ENCODE results near the gene HCFC1.
A peak's percentile ranks its signal among the peaks of the same experiment; 100 is the strongest.

HCFC1 gene

DNA sequence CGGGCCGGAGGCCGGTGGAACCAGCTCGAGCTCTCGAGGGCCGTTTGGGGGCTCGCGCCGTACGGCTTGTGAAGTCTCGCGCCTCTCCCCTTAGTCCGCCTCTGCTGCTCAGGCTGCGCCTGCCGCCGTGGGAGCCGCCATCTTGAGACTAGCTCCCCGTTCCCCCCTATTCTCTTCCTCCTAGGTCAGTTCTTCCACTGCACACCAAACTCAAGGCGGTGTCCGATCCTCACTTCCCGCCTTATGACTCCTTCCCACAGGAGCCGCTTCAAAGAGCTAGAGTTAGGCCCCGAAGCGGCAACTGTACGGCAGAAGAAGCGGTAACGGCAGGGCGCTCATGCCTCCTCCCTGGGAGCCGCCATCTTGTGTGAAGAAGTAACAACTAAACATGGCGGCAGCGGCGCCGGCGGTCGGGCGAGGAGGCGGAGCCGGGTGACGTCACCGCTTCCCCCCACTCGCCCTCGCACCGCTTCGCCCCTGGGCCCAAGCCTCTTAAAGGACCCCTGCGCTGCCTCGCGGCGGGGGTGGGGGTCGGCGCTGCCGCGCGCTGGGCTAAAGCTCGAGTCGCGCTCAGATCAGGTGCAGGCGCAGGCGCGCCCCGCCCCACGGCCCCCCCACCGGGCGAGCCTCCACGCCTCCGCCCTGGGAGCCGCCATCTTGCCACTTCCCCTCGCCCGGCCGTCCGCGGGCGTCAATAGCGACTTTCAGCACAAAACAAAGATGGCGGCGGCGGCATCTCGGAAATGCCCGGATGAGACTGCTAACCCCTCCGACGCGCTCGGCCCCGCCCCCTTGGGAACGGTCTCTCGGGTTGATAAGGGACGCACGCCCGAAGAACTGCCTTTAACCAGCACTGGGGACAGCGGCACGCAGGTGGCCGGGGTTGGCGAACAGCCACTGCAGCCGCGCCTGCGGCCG, at the start of gene HCFC1:
HCFC1 (minus strand) TSS at position 369 of the 918 bp plus-strand sequence. CDS start 978 bp downstream, outside the sequence.
- DNase-seq = peak; percentile 78 to 84

DNA sequence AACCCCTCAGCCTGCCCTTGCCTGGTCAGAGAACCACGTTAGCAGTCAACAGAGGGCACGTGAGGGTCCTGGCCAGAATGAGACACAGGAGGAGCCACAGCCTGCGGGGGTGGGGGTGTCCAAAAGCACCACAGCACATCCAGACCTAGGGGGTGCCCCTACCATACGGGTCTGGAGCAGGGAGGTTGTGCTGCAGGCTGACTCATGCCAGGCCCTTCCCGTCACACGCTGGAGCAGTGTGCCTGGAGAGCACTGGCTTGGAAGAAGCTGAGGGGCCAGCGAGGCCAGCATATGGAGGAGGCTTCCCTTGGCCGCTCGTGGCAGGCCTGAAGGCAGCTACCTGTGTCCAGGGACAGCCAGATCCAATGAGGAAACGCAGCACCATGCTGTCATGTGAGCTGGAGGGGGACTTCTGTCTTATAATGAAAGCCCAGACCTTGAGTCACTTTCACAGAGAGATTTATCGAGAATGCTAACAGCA, 49.6 kb upstream of the HCFC1 start:
- DNase-seq = no peak

- DNase-seq = no peak
Observed at GRCh38 chrX:154020536-154021115, 49.0 kb upstream of the HCFC1 start.

- DNase-seq = peak in 1 of 2 experiments; percentile 14
Observed at GRCh38 chrX:154019633-154020528, 48.3 kb upstream of the HCFC1 start, which contains the start of gene IRAK1. Gene IRAK1 (minus strand): TSS chrX:154019902. CDS start chrX:154019812, 90 bp downstream.

GRCh38 chrX:154019061-154019621, 47.5 kb upstream of the HCFC1 start:
- no peak for DNase-seq

GRCh38 chrX:154018518-154019060, 47.0 kb upstream of the HCFC1 start:
- DNase-seq = no peak

DNA sequence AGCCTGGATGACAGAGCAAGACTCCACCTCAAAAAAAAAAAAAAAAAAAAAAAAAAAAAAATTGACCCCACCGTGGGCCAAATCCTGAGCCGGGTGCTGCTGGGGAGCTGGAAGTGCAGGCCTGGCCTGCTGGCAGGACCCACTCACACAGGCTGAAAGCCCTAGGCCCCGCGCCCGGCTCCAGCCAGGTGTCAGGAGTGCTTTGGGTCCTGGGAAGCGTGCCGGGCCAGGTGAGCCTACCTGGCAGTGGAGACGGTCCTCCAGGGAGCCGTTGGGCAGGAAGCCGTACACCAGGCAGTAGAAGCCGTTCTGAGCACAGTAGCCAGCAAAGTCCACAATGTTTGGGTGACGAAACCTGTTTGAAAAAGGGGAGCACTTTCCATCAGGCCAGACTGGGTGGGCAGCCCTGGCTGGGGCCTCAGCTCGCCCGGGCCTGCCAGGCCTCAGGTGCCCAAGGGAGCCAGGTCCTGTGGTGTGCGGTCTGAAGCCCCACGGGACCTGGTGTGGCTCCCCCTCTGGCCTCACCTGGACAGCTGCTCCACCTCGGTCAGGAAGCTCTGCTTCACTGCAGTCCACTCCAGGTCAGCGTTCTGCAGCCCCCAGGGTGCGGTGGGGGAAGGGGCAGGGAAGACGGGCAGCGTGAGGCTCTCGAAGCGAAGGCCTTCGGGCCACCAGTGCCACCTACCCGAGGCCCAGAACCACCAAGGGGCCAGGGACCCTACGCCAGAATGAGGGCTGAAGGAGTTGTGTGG, 46.3 kb upstream of the HCFC1 start:
- DNase-seq = no peak

DNA sequence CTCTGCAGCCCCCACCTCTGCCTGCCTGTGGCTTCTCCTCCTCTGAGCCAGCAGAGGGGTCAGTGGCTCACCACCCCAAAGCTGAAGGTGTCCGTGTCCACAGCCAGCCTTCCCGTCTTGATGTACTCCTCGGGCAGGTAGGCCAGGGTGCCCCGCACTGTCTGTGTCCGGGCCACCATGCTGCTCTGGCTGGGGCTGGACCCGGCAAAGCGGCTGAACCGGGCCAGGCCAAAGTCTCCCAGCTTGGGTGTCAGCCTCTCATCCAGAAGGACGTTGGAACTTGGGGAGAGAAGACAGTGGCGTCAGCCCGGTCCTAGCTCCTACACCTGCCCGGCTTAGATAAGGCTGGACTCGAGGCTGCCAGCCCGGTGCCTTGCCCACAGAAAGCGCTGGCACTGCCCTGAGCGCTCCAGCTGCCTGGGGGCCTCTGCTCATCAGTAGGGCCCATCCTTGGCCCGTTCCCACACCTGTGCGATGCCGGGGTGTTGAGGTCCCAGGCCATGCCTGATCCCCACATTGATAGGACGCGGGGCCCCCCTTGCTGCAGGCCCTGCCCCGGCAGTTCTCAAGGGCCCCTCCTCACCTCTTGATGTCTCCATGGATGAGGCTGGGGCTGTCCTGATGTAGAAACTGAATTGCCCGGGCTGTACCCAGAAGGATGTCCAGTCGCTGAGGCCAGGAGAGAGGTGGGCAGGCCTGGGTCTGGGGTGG, 44.9 kb upstream of the HCFC1 start:
- no peak for DNase-seq

- DNase-seq = no peak
Observed at GRCh38 chrX:154015581-154016264, 44.1 kb upstream of the HCFC1 start.

DNA sequence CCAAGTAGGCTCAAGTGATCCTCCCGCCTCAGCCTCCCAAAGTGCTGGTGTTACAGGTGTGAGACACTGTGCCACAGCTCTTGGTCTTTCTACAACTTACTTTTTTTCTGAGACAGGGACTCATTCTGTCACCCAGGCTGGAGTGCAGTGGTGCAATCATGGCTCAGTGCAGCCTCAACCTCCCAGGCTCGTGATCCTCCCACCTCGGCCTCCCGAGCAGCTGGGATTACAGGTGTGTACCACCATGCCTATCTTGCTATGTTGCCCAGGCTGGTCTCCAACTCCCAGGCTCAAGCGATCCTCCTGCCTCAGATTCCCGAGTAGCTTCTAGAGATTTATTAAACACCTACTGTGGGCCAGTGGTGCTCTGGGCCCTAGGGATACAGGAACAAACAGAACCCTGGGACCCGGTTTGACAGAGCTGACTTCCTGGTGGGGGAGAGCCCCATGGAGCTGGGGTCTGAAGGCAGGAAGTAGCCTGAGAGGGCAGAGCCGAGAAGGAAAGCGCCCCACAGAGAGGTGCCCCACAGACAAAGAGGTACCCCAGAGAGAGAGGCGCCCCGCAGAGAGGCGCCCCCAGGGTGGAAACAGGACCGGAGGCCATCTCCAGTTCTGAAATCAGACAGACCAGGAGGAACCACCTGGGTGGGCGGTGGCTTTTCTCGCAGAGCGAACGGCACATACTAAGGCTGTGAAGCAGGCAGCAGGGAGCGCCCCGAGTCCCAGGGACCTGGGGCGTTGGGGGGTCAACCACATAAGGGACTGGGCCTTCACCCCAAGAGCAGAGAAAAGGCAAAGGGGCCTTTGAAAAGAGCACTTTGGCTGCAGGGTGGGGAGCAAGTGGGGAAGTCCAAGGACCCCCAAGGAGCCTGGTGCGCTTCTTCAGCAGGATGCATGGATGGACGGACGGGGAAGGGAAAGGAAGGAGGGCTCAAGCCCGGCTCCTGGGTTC, 43.1 kb upstream of the HCFC1 start:
- no peak for DNase-seq

- peak in 1 of 2 experiments; percentile 23 for DNase-seq
Observed at GRCh38 chrX:154013614-154014360, 42.2 kb upstream of the HCFC1 start.

GRCh38 chrX:154013001-154013421, 41.4 kb upstream of the HCFC1 start:
- DNase-seq = no peak

GRCh38 chrX:154012336-154012991, 40.8 kb upstream of the HCFC1 start:
- no peak for DNase-seq

GRCh38 chrX:154011376-154012335, 40.0 kb upstream of the HCFC1 start:
- DNase-seq = no peak

DNA sequence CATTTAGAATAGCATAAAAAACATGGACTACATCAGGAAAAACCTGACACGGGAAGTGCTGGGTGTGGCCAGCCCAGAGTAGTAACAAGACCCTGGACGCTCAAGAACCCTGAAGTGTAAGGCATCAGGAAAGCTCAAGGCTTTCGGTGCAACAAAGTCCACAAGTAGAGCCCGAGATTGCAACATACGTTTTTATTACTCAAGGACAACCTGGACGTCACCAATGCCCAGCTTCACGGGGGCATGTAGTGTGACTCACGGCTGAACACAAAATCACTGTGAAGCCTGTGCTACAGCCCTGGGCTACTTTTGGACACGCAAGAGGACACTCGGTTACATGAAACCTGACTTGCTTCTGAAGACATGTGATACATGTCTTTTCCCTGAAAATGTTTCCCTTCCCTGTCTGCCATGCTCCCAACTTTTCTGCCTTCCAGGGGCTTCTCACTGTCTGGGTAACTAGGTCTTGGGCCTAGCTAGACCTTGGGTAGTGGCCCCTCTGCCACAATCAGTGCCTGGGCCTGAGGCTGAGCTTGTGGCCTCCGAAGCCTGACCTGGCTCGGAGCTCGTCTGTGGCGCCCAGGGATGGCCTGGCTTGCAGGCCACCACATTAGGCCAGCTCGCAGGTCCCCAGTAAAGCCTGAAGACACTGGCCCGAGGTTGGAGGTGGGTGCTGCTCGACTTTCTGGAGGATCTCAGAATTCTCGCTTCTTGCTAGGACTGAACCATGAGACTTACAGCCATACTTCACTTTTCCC, 38.9 kb upstream of the HCFC1 start:
- DNase-seq = no peak

GRCh38 chrX:154008521-154008920, 36.9 kb upstream of the HCFC1 start:
- DNase-seq = no peak

Measured in SHP77 (cell line).